ENCODE results near the gene DVL3. TPM values are rescaled to one million over a fixed set of nuclear protein-coding genes. Genes with fewer than 3 reads are reported as not detected.

The DVL3 gene
- polyA plus RNA-seq, 1 donor from 2014 or later, result 78.9 TPM

DNA sequence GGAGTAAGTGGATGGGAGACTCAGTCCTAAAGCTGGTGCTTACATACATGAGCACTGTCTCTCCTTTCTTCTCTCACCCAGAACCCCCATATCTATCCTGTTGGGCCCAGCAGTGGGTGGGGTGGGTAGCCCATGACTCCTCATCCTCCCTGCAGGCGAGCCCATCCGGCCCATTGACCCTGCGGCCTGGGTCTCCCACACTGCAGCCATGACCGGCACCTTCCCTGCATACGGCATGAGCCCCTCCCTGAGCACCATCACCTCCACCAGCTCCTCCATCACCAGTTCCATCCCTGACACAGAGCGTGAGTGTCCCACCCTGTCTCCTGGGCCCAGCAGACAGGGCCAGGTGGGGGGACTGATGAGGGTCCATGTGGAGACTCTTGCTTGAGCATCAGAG is 11.5 kb downstream of the DVL3 start:
- Histone ChIP-seq H3K27me3 (ENCODE audit: insufficient read depth, low read depth, low read length) (no peaks in the 10 kb centered on the region), H3K4me2 (ENCODE audit: low read length) (no peak overlapping the region), H3K9ac (ENCODE audit: low read length) (no peak overlapping the region), H3F3A (ENCODE audit: insufficient read depth, low read length, poor library complexity, severe bottlenecking) (no peaks in the 10 kb centered on the region), H4K20me1 (ENCODE audit: insufficient read depth) (no peaks in the 10 kb centered on the region), H3K4me3 (ENCODE audit: low read length) (no peak overlapping the region), H3K9me2 (ENCODE audit: insufficient read depth, low read length) (no peaks in the 10 kb centered on the region), H3K27ac (ENCODE audit: low read length) (no peak overlapping the region), H3K79me2 (replicated peaks; ENCODE audit: insufficient read depth, low read length) (peaks cover 8% of the 10 kb centered on the region), H2AFZ (ENCODE audit: low read depth, low read length) (no peak overlapping the region), H3K36me3 (ENCODE audit: insufficient read depth, low read length) (peaks cover 11% of the 10 kb centered on the region), H3K9me3 (ENCODE audit: low read length) (no peaks in the 10 kb centered on the region)
- TF ChIP-seq EP300 (conservative IDR thresholded peaks at IDR 0.05; ENCODE audit: poor library complexity, severe bottlenecking) (no peak), TAF1 (IDR thresholded peaks at IDR 0.05; ENCODE audit: low read depth) (no peak), POLR2AphosphoS5 (IDR thresholded peaks at IDR 0.05) (no peak), RAD21 (conservative IDR thresholded peaks at IDR 0.05) (no peak), MXI1 (conservative IDR thresholded peaks at IDR 0.05; ENCODE audit: poor library complexity, severe bottlenecking) (no peak), EZH2 (IDR thresholded peaks at IDR 0.05; ENCODE audit: borderline replicate concordance, insufficient read depth, low read length, poor library complexity, severe bottlenecking) (no peak), SMC3 (conservative IDR thresholded peaks at IDR 0.05; ENCODE audit: poor library complexity) (no peak)
- TF ChIP-seq, protein P1, sequence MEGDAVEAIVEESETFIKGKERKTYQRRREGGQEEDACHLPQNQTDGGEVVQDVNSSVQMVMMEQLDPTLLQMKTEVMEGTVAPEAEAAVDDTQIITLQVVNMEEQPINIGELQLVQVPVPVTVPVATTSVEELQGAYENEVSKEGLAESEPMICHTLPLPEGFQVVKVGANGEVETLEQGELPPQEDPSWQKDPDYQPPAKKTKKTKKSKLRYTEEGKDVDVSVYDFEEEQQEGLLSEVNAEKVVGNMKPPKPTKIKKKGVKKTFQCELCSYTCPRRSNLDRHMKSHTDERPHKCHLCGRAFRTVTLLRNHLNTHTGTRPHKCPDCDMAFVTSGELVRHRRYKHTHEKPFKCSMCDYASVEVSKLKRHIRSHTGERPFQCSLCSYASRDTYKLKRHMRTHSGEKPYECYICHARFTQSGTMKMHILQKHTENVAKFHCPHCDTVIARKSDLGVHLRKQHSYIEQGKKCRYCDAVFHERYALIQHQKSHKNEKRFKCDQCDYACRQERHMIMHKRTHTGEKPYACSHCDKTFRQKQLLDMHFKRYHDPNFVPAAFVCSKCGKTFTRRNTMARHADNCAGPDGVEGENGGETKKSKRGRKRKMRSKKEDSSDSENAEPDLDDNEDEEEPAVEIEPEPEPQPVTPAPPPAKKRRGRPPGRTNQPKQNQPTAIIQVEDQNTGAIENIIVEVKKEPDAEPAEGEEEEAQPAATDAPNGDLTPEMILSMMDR (IDR thresholded peaks at IDR 0.05; ENCODE audit: poor library complexity, severe bottlenecking), result no peak
- TF ChIP-seq, protein P2, sequence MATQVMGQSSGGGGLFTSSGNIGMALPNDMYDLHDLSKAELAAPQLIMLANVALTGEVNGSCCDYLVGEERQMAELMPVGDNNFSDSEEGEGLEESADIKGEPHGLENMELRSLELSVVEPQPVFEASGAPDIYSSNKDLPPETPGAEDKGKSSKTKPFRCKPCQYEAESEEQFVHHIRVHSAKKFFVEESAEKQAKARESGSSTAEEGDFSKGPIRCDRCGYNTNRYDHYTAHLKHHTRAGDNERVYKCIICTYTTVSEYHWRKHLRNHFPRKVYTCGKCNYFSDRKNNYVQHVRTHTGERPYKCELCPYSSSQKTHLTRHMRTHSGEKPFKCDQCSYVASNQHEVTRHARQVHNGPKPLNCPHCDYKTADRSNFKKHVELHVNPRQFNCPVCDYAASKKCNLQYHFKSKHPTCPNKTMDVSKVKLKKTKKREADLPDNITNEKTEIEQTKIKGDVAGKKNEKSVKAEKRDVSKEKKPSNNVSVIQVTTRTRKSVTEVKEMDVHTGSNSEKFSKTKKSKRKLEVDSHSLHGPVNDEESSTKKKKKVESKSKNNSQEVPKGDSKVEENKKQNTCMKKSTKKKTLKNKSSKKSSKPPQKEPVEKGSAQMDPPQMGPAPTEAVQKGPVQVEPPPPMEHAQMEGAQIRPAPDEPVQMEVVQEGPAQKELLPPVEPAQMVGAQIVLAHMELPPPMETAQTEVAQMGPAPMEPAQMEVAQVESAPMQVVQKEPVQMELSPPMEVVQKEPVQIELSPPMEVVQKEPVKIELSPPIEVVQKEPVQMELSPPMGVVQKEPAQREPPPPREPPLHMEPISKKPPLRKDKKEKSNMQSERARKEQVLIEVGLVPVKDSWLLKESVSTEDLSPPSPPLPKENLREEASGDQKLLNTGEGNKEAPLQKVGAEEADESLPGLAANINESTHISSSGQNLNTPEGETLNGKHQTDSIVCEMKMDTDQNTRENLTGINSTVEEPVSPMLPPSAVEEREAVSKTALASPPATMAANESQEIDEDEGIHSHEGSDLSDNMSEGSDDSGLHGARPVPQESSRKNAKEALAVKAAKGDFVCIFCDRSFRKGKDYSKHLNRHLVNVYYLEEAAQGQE (IDR thresholded peaks at IDR 0.05; ENCODE audit: borderline replicate concordance), result no peak

DNA sequence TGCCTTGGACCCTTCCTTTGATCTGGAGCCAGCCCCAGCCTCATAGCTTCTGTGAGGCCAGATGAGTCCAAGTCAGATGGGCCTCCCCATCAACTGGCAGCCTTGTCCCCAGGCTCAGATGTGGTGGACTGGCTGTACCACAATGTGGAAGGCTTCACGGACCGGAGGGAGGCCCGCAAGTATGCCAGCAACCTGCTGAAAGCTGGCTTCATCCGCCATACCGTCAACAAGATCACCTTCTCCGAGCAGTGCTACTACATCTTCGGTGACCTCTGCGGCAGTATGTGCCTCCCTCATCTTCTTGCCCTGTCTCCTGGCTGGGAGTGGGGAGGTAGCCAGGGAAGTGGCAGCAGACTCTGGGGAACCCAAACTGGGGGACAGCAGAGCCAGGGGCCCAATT is 12.6 kb downstream of the DVL3 start:
- H3K9me3 ChIP-seq (ENCODE audit: low read length), result no peaks in the 10 kb centered on the region
- peaks cover 11% of the 10 kb centered on the region for H3K36me3 ChIP-seq (ENCODE audit: insufficient read depth, low read length)
- no peak overlapping the region for H2AFZ ChIP-seq (ENCODE audit: low read depth, low read length)
- H3K4me2 ChIP-seq (ENCODE audit: low read length), result no peak overlapping the region
- no peaks in the 10 kb centered on the region for H3K27me3 ChIP-seq (ENCODE audit: insufficient read depth, low read depth, low read length)
- no peak overlapping the region for H3K9ac ChIP-seq (ENCODE audit: low read length)
- H3F3A ChIP-seq (ENCODE audit: insufficient read depth, low read length, poor library complexity, severe bottlenecking), result no peaks in the 10 kb centered on the region
- no peaks in the 10 kb centered on the region for H3K9me2 ChIP-seq (ENCODE audit: insufficient read depth, low read length)
- H3K79me2 ChIP-seq (replicated peaks; ENCODE audit: insufficient read depth, low read length), result peaks cover 3% of the 10 kb centered on the region
- no peaks in the 10 kb centered on the region for H4K20me1 ChIP-seq (ENCODE audit: insufficient read depth)
- H3K4me3 ChIP-seq (ENCODE audit: low read length), result no peak overlapping the region
- no peak overlapping the region for H3K27ac ChIP-seq (ENCODE audit: low read length)
- TF ChIP-seq, protein P2 (IDR thresholded peaks at IDR 0.05; ENCODE audit: borderline replicate concordance), result no peak
- TF ChIP-seq SMC3 (conservative IDR thresholded peaks at IDR 0.05; ENCODE audit: poor library complexity), result no peak
- no peak for TF ChIP-seq EZH2 (IDR thresholded peaks at IDR 0.05; ENCODE audit: borderline replicate concordance, insufficient read depth, low read length, poor library complexity, severe bottlenecking)
- TF ChIP-seq, protein P1 (IDR thresholded peaks at IDR 0.05; ENCODE audit: poor library complexity, severe bottlenecking), result no peak
- no peak for TF ChIP-seq RAD21 (conservative IDR thresholded peaks at IDR 0.05)
- TF ChIP-seq POLR2AphosphoS5 (IDR thresholded peaks at IDR 0.05), result no peak
- no peak for TF ChIP-seq EP300 (conservative IDR thresholded peaks at IDR 0.05; ENCODE audit: poor library complexity, severe bottlenecking)
- no peak for TF ChIP-seq TAF1 (IDR thresholded peaks at IDR 0.05; ENCODE audit: low read depth)
- TF ChIP-seq MXI1 (conservative IDR thresholded peaks at IDR 0.05; ENCODE audit: poor library complexity, severe bottlenecking), result no peak

All from neural cell (in vitro differentiated cells).